IMR-90 (cell line): ENCODE results near the gene SRRM3. TPM values are rescaled to one million over a fixed set of nuclear protein-coding genes. Genes with fewer than 3 reads are reported as not detected.

Experiments used
- ATAC-seq: fragments of 200-7000 bp; cut with Tn5 transposase; 2 replicates; pipeline ENCODE4 v1.9.1; 2020; ENCODE audit warnings: low read depth, mild to moderate bottlenecking, moderate library complexity
- BruUV-seq: library from RNA; stranded (reverse); fragments of 400-500 nt; replicated peaks from 2 replicates; lab custom pipeline; 2021; lab: Mats Ljungman, UMichigan
- CTCF ChIA-PET: fragments of 300-600 bp; formaldehyde crosslinking; extraction: SDS; loops from one replicate; lab custom pipeline; 2021; ENCODE audit warnings: antibody characterized with exemption; lab: Yijun Ruan, JAX
- POLR2A ChIA-PET: fragments of 300-600 bp; sonication (Branson Sonifier 250); formaldehyde crosslinking; loops from one replicate; lab custom pipeline; 2022; ENCODE audit warnings: antibody characterized with exemption; ENCODE audit not compliant: unreplicated experiment; lab: Charles Lee
- DNase-seq: peaks from one replicate; pipeline ENCODE4 v3.0.0; 2013
- H2AFZ ChIP-seq: replicated peaks from 2 replicates; pipeline ENCODE3; 2013; ENCODE audit warnings: low read length, mild to moderate bottlenecking; ENCODE audit not compliant: poor library complexity
- H2AK5ac ChIP-seq: 2 replicates; pipeline ENCODE4 v1.6.1; 2013; ENCODE audit warnings: low read depth, low read length, inconsistent platforms
- H2AK9ac ChIP-seq: replicated peaks from 2 replicates; pipeline ENCODE3; 2013; ENCODE audit warnings: mild to moderate bottlenecking, low read depth, low read length, moderate library complexity; ENCODE audit not compliant: poor library complexity
- H2BK120ac ChIP-seq: 2 replicates; pipeline ENCODE4 v1.6.1; 2013; ENCODE audit warnings: low read depth, low read length, inconsistent platforms
- H2BK15ac ChIP-seq: 3 replicates; pipeline ENCODE4 v1.6.1; 2013; ENCODE audit warnings: low read depth, low read length, inconsistent platforms
- H2BK20ac ChIP-seq: 2 replicates; pipeline ENCODE4 v1.6.1; 2013; ENCODE audit warnings: low read depth, mild to moderate bottlenecking, inconsistent platforms, low read length, moderate library complexity
- H2BK5ac ChIP-seq: 2 replicates; pipeline ENCODE4 v1.6.1; 2013; ENCODE audit warnings: mild to moderate bottlenecking, low read depth, low read length, inconsistent platforms; ENCODE audit not compliant: poor library complexity, severe bottlenecking
- H3K14ac ChIP-seq: replicated peaks from 2 replicates; pipeline ENCODE4 v1.6.1; 2013; ENCODE audit warnings: low read depth, low read length, inconsistent platforms
- H3K18ac ChIP-seq: 2 replicates; pipeline ENCODE4 v1.6.1; 2013; ENCODE audit warnings: low read depth, low read length, control low read depth
- H3K23ac ChIP-seq: 2 replicates; pipeline ENCODE4 v1.6.1; 2013; ENCODE audit warnings: low read depth, low read length, inconsistent platforms
- H3K27ac ChIP-seq: 2 replicates; pipeline ENCODE4 v1.5.1; 2013; ENCODE audit warnings: mild to moderate bottlenecking, control low read depth, low read length; ENCODE audit not compliant: insufficient read depth
- H3K27me3 ChIP-seq: 2 replicates; pipeline ENCODE4 v1.6.1; 2013; ENCODE audit warnings: low read length; ENCODE audit not compliant: control insufficient read depth, insufficient read depth
- H3K36me3 ChIP-seq: 2 replicates; pipeline ENCODE4 v1.6.1; 2013; ENCODE audit warnings: low read length, mixed read lengths; ENCODE audit not compliant: control insufficient read depth, insufficient read depth
- H3K4ac ChIP-seq: 2 replicates; pipeline ENCODE4 v1.6.1; 2013; ENCODE audit warnings: low read depth, low read length, inconsistent platforms
- H3K4me1 ChIP-seq: 2 replicates; pipeline ENCODE4 v1.6.1; 2013; ENCODE audit warnings: low read length, mixed read lengths; ENCODE audit not compliant: control insufficient read depth, insufficient read depth
- H3K4me2 ChIP-seq: 2 replicates; pipeline ENCODE4 v1.6.1; 2013; ENCODE audit warnings: low read depth, mild to moderate bottlenecking, control low read depth, low read length, moderate library complexity
- H3K4me3 ChIP-seq: 2 replicates; pipeline ENCODE4 v1.5.1; 2013; ENCODE audit warnings: low read depth, mild to moderate bottlenecking, control low read depth, low read length, moderate library complexity; ENCODE audit not compliant: insufficient read depth
- H3K56ac ChIP-seq: 2 replicates; pipeline ENCODE4 v1.6.1; 2013; ENCODE audit warnings: low read length, inconsistent platforms; ENCODE audit not compliant: insufficient read depth; ENCODE audit errors: extremely low read depth
- H3K79me1 ChIP-seq, 2 experiments: 2 replicates each; pipeline ENCODE4 v1.6.1; 2013; ENCODE audit warnings: low read length in 2 of 2, inconsistent platforms in 1 of 2, low read depth in 1 of 2
- H3K9ac ChIP-seq: 2 replicates; pipeline ENCODE4 v1.6.1; 2013; ENCODE audit warnings: low read depth, low read length, control low read depth
- H3K9me1 ChIP-seq: 2 replicates; pipeline ENCODE4 v1.6.1; 2013; ENCODE audit warnings: low read length, inconsistent platforms; ENCODE audit not compliant: insufficient read depth
- H3K9me3 ChIP-seq: 2 replicates; pipeline ENCODE4 v1.6.1; 2013; ENCODE audit warnings: low read length; ENCODE audit not compliant: control insufficient read depth, insufficient read depth
- H4K20me1 ChIP-seq: 2 replicates; pipeline ENCODE4 v1.6.1; 2013; ENCODE audit warnings: low read length, inconsistent platforms; ENCODE audit not compliant: insufficient read depth
- H4K5ac ChIP-seq: 2 replicates; pipeline ENCODE4 v1.6.1; 2013; ENCODE audit warnings: mild to moderate bottlenecking, low read depth, low read length, control low read depth
- H4K8ac ChIP-seq, 2 experiments: 2 replicates each; pipeline ENCODE4 v1.6.1; 2013; ENCODE audit warnings: low read depth in 2 of 2, low read length in 2 of 2, control low read depth in 1 of 2, inconsistent platforms in 1 of 2
- H4K91ac ChIP-seq: 2 replicates; pipeline ENCODE4 v1.6.1; 2013; ENCODE audit warnings: low read depth, low read length, inconsistent platforms; ENCODE audit not compliant: insufficient read depth
- CEBPB ChIP-seq: IDR thresholded peaks from 2 replicates; pipeline ENCODE4 v1.6.1; 2012; ENCODE audit warnings: low read depth, low read length, improper control_type of control experiment
- ELK1 ChIP-seq: fragments of 150-350 bp; IDR thresholded peaks from 2 replicates; pipeline ENCODE4 v1.6.1; 2016; ENCODE audit warnings: low read depth, mild to moderate bottlenecking, low read length, moderate library complexity, borderline replicate concordance
- MAFK ChIP-seq: IDR thresholded peaks from 2 replicates; pipeline ENCODE4 v1.6.1; 2012; ENCODE audit warnings: low read depth, low read length, improper control_type of control experiment
- MXI1 ChIP-seq: IDR thresholded peaks from 2 replicates; pipeline ENCODE4 v1.6.1; 2012; ENCODE audit warnings: low read depth, mild to moderate bottlenecking, low read length, moderate library complexity, borderline replicate concordance
- NFE2L2 ChIP-seq: fragments of 150-350 bp; IDR thresholded peaks from 2 replicates; pipeline ENCODE4 v1.6.1; 2016; ENCODE audit warnings: low read depth, mild to moderate bottlenecking, low read length
- POLR2A ChIP-seq: IDR thresholded peaks from 2 replicates; pipeline ENCODE4 v1.6.1; 2012; ENCODE audit warnings: mild to moderate bottlenecking, low read depth, low read length
- RCOR1 ChIP-seq: IDR thresholded peaks from 2 replicates; pipeline ENCODE4 v1.6.1; 2012; ENCODE audit warnings: mild to moderate bottlenecking, low read length, improper control_type of control experiment; ENCODE audit not compliant: insufficient replicate concordance
- RFX5 ChIP-seq: IDR thresholded peaks from 2 replicates; pipeline ENCODE4 v1.8.0; 2012; ENCODE audit warnings: low read depth, mild to moderate bottlenecking, low read length, moderate library complexity
- WGBS, 2 experiments: methylation state at CpG; one replicate each; pipeline versions ENCODE4 v1.1.5 to v1.1.7; 2013; ENCODE audit warnings: missing lambda C conversion rate in 2 of 2; ENCODE audit not compliant: insufficient read length in 1 of 2; ENCODE audit errors: extremely low coverage in 2 of 2; 5-methylcytosine and 5-hydroxymethylcytosine counted together
- dilution Hi-C: fragments of 300-500 bp; cut with HindIII; formaldehyde crosslinking; loops from one replicate; pipeline ENCODE4 v1.14.3; 2018; ENCODE audit warnings: low sequenced_read_pairs; ENCODE audit not compliant: unreplicated experiment
- in situ Hi-C: fragments of 300-500 bp; cut with MboI; formaldehyde crosslinking; loops from 3 replicates; pipeline ENCODE4 v1.14.3; 2019; ENCODE audit warnings: low sequenced_read_pairs, inconsistent platforms, mixed read lengths
- intact Hi-C: fragments of 100-400 bp; cut with micrococcal nuclease; formaldehyde crosslinking; loops from 2 replicates; pipeline ENCODE4 v1.10.0; 2022
- polyA plus RNA-seq, 3 experiments: library from polyadenylated mRNA; depleted of rRNA; stranded (reverse); fragments of >200 nt; gene quantifications; 2 replicates each; pipeline ENCODE4 v1.2.3, GENCODE V29; 2012; ENCODE audit warnings: low replicate concordance in 1 of 3
- total RNA-seq: library from RNA; depleted of rRNA; stranded (reverse); fragments of >200 nt; gene quantifications from 2 replicates; pipeline ENCODE4 v1.2.3, GENCODE V29; 2012

SRRM3 gene
- total and polyA plus RNA-seq, 2 of the 4 experiments (the other 2 are of a cell fraction): 0.18 to 2.5 TPM

DNA sequence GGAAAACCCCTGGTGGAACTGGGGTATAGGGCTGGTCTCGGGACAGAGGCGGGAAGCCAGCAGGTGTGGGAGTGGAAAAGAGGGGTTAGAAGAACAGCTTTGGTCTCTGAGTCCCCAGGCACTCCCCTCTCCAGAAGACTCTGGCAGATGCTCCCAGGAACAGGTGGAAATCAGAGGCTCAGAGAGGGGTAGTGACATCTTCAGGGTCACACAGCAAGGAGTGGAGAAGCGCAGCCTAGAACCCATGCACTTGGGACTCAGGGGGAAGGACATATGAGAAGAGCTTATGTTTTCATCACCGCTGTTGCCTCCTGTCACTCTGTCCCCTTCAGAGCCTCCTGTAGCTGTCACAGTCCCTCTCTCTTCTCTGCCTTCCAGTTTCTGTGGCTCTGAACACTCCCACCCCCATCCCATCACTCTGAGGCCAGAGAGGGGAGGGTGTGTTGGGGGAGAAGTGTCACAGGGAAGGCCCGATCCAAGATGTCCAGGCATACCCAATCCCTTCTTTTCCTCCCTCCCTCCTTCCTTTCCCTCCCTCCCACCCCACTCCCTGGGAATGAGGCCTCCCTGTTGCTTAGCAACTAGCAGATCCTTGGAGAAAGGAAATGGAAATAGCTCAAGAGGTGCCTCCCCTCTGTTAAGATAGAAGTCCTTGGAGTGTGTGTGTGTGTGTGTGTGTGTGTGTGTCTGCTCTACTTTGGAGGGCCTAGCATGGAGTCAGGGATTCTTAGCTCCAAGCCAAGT is 32.0 kb downstream of the SRRM3 start:
- Histone ChIP-seq H2AFZ (no peak overlapping the region), H4K91ac (no peak overlapping the region), H3K27me3 (peaks cover 31% of the 10 kb centered on the region), H3K18ac (no peak overlapping the region), H3K23ac (no peak overlapping the region), H3K4ac (no peak overlapping the region), H3K4me3 (no peak overlapping the region), H3K27ac (no peak overlapping the region), H2BK15ac (no peak overlapping the region), H3K9me3 (no peaks in the 10 kb centered on the region), H3K36me3 (no peaks in the 10 kb centered on the region), H2BK120ac (no peak overlapping the region), H2AK5ac (no peak overlapping the region), H3K79me1 (no peaks in the 10 kb centered on the region), H2BK20ac (no peak overlapping the region), H2BK5ac (no peak overlapping the region), H4K5ac (no peak overlapping the region), H4K8ac (no peak overlapping the region), H3K4me2 (no peak overlapping the region), H3K56ac (no peak overlapping the region), H3K14ac (no peak overlapping the region), H4K20me1 (no peaks in the 10 kb centered on the region), H3K9me1 (no peaks in the 10 kb centered on the region), H3K4me1 (no peaks in the 10 kb centered on the region), H2AK9ac (no peak overlapping the region), H3K9ac (no peak overlapping the region)
- ATAC-seq (no peak), DNase-seq (no peak)
- WGBS, 2 experiments: no CpG with 5 or more reads among the region's 5 CpGs
- in situ Hi-C loops (no loop called here), intact Hi-C loops (no loop called here), dilution Hi-C loops (no loop called here)
- TF ChIP-seq ELK1: no peak
- TF ChIP-seq RCOR1: no peak
- TF ChIP-seq RFX5: no peak
- TF ChIP-seq POLR2A: no peak
- no peak for TF ChIP-seq CEBPB
- no peak for TF ChIP-seq MXI1
- no peak for TF ChIP-seq MAFK
- TF ChIP-seq NFE2L2: no peak
- ChIA-PET CTCF (no interaction called here), POLR2A (no interaction called here)
- BruUV-seq: no TSS peak
